Panc1 (cell line): ENCODE data around the gene PAQR7.

Experiments used
- CTCF ChIP-seq: fragments of 450-650 bp; IDR thresholded peaks from 2 replicates; pipeline ENCODE4 v1.5.1; 2017; ENCODE audit warnings: mild to moderate bottlenecking
- POLR2AphosphoS5 ChIP-seq: IDR thresholded peaks from 2 replicates; pipeline ENCODE4 v1.6.1; 2012; ENCODE audit warnings: mild to moderate bottlenecking, low read depth, low read length, moderate library complexity

GRCh38 chr1:25904943-25905679 lies 29.6 kb upstream of the PAQR7 start:
- TF ChIP-seq CTCF (no peak), POLR2AphosphoS5 (no peak)
